ENCODE measurements around the gene KRT71.

DNA sequence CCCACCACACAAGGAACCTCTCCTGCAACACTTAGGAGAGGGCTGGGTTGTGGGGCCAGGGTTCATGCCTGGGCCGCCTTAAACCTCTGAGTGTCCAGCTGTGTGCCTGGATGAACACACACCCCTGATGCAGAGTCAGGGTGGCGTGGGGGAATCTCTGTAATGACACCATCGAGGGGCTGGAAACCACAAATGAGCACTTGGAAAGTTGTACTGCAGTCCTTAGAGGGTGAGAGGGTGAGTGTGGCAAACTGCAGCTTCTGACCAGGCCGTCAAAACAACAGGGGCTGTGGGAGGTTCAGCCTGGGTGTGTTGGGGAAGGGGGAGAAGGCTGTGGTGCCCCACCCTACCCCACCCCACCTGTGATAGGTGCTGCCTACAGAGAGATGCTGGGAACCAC is 20.3 kb downstream of the KRT71 start:
- TF ChIP-seq, protein P1, sequence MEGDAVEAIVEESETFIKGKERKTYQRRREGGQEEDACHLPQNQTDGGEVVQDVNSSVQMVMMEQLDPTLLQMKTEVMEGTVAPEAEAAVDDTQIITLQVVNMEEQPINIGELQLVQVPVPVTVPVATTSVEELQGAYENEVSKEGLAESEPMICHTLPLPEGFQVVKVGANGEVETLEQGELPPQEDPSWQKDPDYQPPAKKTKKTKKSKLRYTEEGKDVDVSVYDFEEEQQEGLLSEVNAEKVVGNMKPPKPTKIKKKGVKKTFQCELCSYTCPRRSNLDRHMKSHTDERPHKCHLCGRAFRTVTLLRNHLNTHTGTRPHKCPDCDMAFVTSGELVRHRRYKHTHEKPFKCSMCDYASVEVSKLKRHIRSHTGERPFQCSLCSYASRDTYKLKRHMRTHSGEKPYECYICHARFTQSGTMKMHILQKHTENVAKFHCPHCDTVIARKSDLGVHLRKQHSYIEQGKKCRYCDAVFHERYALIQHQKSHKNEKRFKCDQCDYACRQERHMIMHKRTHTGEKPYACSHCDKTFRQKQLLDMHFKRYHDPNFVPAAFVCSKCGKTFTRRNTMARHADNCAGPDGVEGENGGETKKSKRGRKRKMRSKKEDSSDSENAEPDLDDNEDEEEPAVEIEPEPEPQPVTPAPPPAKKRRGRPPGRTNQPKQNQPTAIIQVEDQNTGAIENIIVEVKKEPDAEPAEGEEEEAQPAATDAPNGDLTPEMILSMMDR (conservative IDR thresholded peaks at IDR 0.05; ENCODE audit: low read length) = no peak
- TF ChIP-seq EZH2phosphoT487 (IDR thresholded peaks at IDR 0.05; ENCODE audit: borderline replicate concordance) = no peak

Data from Loucy (cell line).